Lung (tissue), 12 donors: ENCODE data around the gene ZBED2. TPM values are rescaled to one million over a fixed set of nuclear protein-coding genes. Genes with fewer than 3 reads are reported as not detected.
A peak's percentile ranks its signal among the peaks of the same experiment; 100 is the strongest.
"Not testable (repeated sequence)": the region's sequence is repeated elsewhere in the genome, so short reads cannot be mapped to it uniquely, and the experiment has no call there.

Source experiments
- ATAC-seq: fragments of 200-7000 bp; cut with Tn5 transposase; one replicate; pipeline ENCODE4 v1.9.1; 2020; ENCODE audit warnings: moderate number of reproducible peaks; ENCODE audit not compliant: insufficient read depth, low FRiP score
- DNase-seq, 3 donors: peaks; one replicate each; pipeline ENCODE4 v3.0.0-alpha.2; 2013 to 2017
- H3K27ac ChIP-seq, 2 donors: one replicate each; pipeline ENCODE4 v1.5.1; 2013; ENCODE audit warnings: mild to moderate bottlenecking in 2 of 2, moderate library complexity in 2 of 2, control low read depth in 1 of 2, inconsistent platforms in 1 of 2, low read depth in 1 of 2, low read length in 1 of 2
- H3K27me3 ChIP-seq, 3 donors: one replicate each; pipeline ENCODE4 v1.5.1; 2013; ENCODE audit warnings: low read length in 2 of 3; ENCODE audit not compliant: control insufficient read depth in 3 of 3, insufficient read depth in 3 of 3
- H3K36me3 ChIP-seq, 4 donors: one replicate each; pipeline ENCODE4 v1.5.1; 2013; ENCODE audit warnings: low read length in 4 of 4, mild to moderate bottlenecking in 1 of 4, moderate library complexity in 1 of 4; ENCODE audit not compliant: control insufficient read depth in 4 of 4, insufficient read depth in 4 of 4
- H3K4me1 ChIP-seq, 5 donors: one replicate each; pipeline ENCODE4 v1.5.1; 2013; ENCODE audit warnings: low read length in 5 of 5, mild to moderate bottlenecking in 2 of 5, moderate library complexity in 1 of 5; ENCODE audit not compliant: control insufficient read depth in 5 of 5, insufficient read depth in 5 of 5
- H3K4me3 ChIP-seq: one replicate; pipeline ENCODE4 v1.5.1; 2013; ENCODE audit warnings: mild to moderate bottlenecking, control low read depth, moderate library complexity
- H3K9ac ChIP-seq, 2 donors: one replicate each; pipeline ENCODE4 v1.5.1; 2013; ENCODE audit warnings: low read length in 2 of 2, control low read depth in 1 of 2; ENCODE audit not compliant: insufficient read depth in 1 of 2
- H3K9me3 ChIP-seq, 4 donors: one replicate each; pipeline ENCODE4 v1.5.1; 2013; ENCODE audit warnings: low read length in 3 of 4, mild to moderate bottlenecking in 1 of 4, moderate library complexity in 1 of 4; ENCODE audit not compliant: control insufficient read depth in 4 of 4, insufficient read depth in 3 of 4
- WGBS, 2 donors: extraction: QIAGEN DNeasy Blood & Tissue Kit; methylation state at CpG; one replicate each; pipeline ENCODE4 v1.1.7; 2013; 5-methylcytosine and 5-hydroxymethylcytosine counted together
- polyA plus RNA-seq, 2 donors: library from polyadenylated mRNA; stranded (reverse); fragments of 200-250 nt; gene quantifications; one replicate each; pipeline ENCODE4 v1.2.1, GENCODE V29; 2013
- total RNA-seq, 2 donors: library from RNA; depleted of rRNA in 1 of 2; stranded (reverse); fragments of >200 nt in 1 of 2; gene quantifications; one replicate each; pipeline ENCODE4 v1.2.1, GENCODE V29; 2014 to 2021
- TF ChIP-seq, protein P1 (sequence below): IDR thresholded peaks from 2 replicates; pipeline ENCODE4 v1.5.1; 2012; ENCODE audit warnings: mild to moderate bottlenecking; ENCODE audit errors: control extremely low read depth, extremely low read depth
- donor health status: control.
- donor health status: control.
- donor health status: Bipolar disorder and iron deficiency.
- donor health status: healthy.
- donor health status: DM: yes; HTN: yes; CAD: no.

Gene ZBED2
- total and polyA plus RNA-seq, 4 donors = 0.60 to 9.5 (median 5.7) TPM

DNA sequence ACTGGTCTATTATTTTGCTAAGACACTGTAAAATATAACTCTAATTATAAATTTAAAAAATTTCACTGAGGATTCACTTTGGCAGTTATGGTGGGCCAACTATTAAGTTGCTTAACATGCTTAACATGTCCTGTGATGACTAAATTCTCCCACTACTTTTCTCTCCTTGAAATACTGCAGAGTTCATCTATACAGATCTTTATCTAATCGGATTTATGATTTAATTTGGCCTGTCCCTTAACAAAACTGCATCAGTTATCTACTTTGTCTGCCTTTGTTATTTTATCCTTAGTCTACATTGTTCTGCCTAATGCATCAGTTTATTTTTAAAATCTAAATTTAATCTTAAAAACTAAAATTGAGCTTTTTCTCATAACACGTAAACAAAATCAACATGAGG is 26.8 kb downstream of the ZBED2 start:
- DNase-seq = no peak
- Histone ChIP-seq H3K9me3 (no peaks in the 10 kb centered on the region), H3K4me1 (no peaks in the 10 kb centered on the region), H3K9ac (no peak overlapping the region), H3K4me3 (no peak overlapping the region), H3K27me3 (no peaks in the 10 kb centered on the region), H3K36me3 (no peaks in the 10 kb centered on the region), H3K27ac (no peak overlapping the region)
- ATAC-seq = no peak
- TF ChIP-seq, protein P1, sequence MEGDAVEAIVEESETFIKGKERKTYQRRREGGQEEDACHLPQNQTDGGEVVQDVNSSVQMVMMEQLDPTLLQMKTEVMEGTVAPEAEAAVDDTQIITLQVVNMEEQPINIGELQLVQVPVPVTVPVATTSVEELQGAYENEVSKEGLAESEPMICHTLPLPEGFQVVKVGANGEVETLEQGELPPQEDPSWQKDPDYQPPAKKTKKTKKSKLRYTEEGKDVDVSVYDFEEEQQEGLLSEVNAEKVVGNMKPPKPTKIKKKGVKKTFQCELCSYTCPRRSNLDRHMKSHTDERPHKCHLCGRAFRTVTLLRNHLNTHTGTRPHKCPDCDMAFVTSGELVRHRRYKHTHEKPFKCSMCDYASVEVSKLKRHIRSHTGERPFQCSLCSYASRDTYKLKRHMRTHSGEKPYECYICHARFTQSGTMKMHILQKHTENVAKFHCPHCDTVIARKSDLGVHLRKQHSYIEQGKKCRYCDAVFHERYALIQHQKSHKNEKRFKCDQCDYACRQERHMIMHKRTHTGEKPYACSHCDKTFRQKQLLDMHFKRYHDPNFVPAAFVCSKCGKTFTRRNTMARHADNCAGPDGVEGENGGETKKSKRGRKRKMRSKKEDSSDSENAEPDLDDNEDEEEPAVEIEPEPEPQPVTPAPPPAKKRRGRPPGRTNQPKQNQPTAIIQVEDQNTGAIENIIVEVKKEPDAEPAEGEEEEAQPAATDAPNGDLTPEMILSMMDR = no peak
- WGBS, 2 donors = 86 to 91% methylated on average over 2 of the region's 2 CpGs

DNA sequence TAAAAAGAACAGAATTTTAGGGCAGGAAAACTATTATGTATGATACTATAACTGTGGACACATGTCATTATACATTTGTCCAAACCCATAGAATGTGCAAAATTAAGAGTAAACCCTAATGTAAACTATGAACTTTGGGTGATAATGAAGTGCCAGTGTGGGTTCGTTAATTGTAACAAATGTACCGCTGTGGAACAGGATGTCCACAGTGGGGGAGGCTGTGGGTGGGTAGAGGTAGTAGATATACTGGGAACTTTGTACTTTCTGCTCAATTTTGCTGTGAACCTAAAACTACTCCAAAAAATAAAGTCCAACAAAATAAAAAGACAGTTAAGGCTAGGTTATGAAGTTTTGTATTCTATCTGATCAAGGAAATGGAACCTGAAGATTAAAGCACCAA is 28.3 kb downstream of the ZBED2 start:
- H3K27ac ChIP-seq = no peak overlapping the region
- no peak for DNase-seq
- no peak for ATAC-seq
- H3K27me3 ChIP-seq = no peaks in the 10 kb centered on the region
- no peak overlapping the region for H3K4me3 ChIP-seq
- H3K9ac ChIP-seq = no peak overlapping the region
- no peaks in the 10 kb centered on the region for H3K36me3 ChIP-seq
- TF ChIP-seq, protein P1 = no peak
- WGBS, 2 donors = 57 to 68% methylated on average over 2 of the region's 2 CpGs
- H3K9me3 ChIP-seq = no peaks in the 10 kb centered on the region
- H3K4me1 ChIP-seq = no peaks in the 10 kb centered on the region

DNA sequence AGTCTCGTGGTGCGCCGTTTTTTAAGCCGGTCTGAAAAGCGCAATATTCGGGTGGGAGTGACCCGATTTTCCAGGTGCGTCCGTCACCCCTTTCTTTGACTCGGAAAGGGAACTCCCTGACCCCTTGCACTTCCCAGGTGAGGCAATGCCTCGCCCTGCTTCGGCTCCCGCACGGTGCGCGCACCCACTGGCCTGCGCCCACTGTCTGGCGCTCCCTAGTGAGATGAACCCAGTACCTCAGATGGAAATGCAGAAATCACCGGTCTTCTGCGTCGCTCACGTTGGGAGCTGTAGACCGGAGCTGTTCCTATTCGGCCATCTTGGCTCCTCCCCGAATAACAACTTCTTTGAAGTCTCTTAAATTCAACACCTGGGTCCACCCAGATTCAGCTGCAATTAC is 33.2 kb downstream of the ZBED2 start:
- not testable (repeated sequence) for H3K27me3 ChIP-seq, H3K9me3 ChIP-seq, H3K27ac ChIP-seq, H3K9ac ChIP-seq, ATAC-seq, H3K36me3 ChIP-seq, H3K4me1 ChIP-seq, H3K4me3 ChIP-seq, DNase-seq
- 93 to 94% methylated on average over 15 to 17 of the region's 25 CpGs for WGBS, 2 donors

DNA sequence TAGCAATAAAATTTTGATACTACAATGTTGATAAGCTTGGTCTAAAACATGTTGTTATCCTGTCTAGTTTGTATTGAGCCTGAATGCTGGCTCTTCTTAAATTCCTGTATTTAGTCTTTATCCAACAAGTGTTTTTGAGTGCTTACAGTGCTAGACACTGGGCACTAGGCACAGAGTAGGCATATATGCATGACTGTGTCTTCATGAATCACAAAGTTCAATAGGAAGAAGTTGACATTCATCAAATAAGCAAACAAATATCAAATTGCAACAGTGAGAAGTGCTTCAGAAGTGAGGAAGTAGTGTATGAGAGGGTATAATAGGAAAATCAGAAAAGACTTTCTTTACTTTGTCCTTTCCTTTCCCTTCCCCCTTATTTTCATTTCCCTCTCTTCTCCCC is 46.4 kb downstream of the ZBED2 start:
- peak; percentile 28 for ATAC-seq
- Histone ChIP-seq H3K27ac (no peak overlapping the region), H3K9ac (no peak overlapping the region), H3K4me3 (no peak overlapping the region), H3K36me3 (no peaks in the 10 kb centered on the region), H3K4me1 (no peaks in the 10 kb centered on the region), H3K27me3 (no peaks in the 10 kb centered on the region), H3K9me3 (no peaks in the 10 kb centered on the region)
- TF ChIP-seq, protein P1 = no peak
- DNase-seq = no peak
